Kidney epithelial cell (primary cell): ENCODE results near the gene TARP.

Experiments
- DNase-seq: peaks from one replicate; pipeline ENCODE4 v3.0.0-alpha.2; 2010; ENCODE audit warnings: low read depth
- H3K27me3 ChIP-seq: 2 replicates; pipeline ENCODE4 v1.6.0; 2011; ENCODE audit warnings: low read length; ENCODE audit not compliant: control insufficient read depth, insufficient read depth
- H3K36me3 ChIP-seq: 2 replicates; pipeline ENCODE4 v1.5.1; 2011; ENCODE audit warnings: low read length; ENCODE audit not compliant: control insufficient read depth, insufficient read depth
- H3K4me3 ChIP-seq: 2 replicates; pipeline ENCODE4 v1.5.1; 2011; ENCODE audit warnings: low read depth, mild to moderate bottlenecking, control low read depth, low read length
- TF ChIP-seq, protein P1 (sequence below): IDR thresholded peaks from 2 replicates; pipeline ENCODE4 v1.5.1; 2011; ENCODE audit warnings: mild to moderate bottlenecking, moderate library complexity, low read length, control low read depth, inconsistent platforms; ENCODE audit not compliant: insufficient read depth, poor library complexity, severe bottlenecking

The TARP gene

DNA sequence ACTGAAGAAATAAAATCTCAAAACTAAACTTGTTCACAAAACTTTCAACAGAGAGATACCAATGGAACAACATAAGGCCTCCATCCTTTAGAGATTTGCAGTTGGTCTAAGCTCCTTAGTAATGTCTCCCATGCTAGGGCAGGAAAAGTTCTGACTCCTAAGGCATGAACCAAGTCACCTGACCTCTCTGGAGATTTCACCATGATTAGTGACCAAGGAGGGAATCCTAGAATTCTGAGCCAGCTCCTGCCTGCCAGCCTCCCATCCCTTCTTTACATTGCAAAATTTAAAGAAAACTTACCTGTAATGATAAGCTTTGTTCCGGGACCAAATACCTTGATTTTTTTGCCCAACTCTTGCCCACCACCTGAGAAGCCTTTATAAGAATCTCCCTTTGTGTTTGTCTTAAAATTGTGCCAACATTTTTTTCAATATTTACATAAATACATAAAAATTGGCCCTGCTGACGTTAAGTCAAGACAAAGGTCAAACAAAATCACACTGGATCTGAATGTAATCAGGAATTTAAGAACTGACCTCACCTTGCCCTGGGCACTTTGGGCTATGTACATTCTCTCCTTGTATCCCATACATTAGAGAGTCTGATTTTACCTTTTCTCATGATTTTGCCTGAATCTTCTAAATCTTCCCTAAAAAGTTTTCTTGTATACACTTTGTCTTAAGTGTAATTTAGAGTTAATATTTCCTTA is at the start of gene TARP:
Gene TARP (minus strand): TSS at position 351 of the 710 bp plus-strand sequence.
- H3K36me3 ChIP-seq, result no peaks in the 10 kb centered on the region
- H3K27me3 ChIP-seq, result no peaks in the 10 kb centered on the region
- no peak for DNase-seq
- TF ChIP-seq, protein P1, sequence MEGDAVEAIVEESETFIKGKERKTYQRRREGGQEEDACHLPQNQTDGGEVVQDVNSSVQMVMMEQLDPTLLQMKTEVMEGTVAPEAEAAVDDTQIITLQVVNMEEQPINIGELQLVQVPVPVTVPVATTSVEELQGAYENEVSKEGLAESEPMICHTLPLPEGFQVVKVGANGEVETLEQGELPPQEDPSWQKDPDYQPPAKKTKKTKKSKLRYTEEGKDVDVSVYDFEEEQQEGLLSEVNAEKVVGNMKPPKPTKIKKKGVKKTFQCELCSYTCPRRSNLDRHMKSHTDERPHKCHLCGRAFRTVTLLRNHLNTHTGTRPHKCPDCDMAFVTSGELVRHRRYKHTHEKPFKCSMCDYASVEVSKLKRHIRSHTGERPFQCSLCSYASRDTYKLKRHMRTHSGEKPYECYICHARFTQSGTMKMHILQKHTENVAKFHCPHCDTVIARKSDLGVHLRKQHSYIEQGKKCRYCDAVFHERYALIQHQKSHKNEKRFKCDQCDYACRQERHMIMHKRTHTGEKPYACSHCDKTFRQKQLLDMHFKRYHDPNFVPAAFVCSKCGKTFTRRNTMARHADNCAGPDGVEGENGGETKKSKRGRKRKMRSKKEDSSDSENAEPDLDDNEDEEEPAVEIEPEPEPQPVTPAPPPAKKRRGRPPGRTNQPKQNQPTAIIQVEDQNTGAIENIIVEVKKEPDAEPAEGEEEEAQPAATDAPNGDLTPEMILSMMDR, result no peak
- H3K4me3 ChIP-seq, result no peak within 1 kb of the TSS

DNA sequence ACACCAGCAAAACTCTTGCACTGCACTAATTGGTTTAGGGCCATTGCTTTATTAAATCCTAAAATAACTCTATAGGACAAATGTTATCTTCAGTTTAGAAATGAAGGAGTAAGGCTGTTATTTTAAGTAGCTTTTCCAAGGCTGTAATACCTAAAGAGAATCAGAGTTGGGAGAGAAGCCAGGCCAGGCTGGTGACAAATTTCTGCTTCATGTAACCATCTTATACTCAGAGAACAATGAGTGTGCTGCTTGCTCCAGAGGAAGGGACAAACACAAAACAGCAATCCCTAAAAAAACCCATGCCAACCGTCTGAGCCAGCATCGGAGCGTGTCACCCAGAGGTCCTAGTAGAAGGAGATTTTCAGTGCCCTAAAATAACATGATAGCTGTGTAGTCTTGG is 49.7 kb upstream of the TARP start:
- Histone ChIP-seq H3K36me3 (no peaks in the 10 kb centered on the region), H3K4me3 (no peak overlapping the region), H3K27me3 (no peaks in the 10 kb centered on the region)
- no peak for DNase-seq
- TF ChIP-seq, protein P1, result no peak

DNA sequence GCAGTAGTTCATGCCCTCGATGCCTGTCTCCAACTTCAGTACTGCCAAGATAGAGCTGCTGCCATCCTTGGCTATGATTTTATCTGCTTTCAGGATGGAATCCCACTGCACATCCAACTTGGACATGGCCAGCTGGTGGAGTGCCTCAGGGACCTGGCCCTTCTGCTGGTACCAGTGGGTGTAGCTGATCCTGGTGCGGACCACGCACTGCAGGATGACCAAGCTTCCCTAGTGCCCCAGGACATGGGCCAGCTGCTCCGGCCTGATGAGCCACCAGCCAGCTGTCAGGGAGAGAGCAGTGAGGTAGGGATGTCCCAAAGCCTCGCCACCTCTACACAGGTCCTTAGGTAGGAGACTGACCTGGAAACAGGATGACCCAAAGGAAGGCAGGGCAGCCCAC is 49.0 kb upstream of the TARP start:
- Histone ChIP-seq H3K4me3 (no peak overlapping the region), H3K36me3 (no peaks in the 10 kb centered on the region), H3K27me3 (no peaks in the 10 kb centered on the region)
- DNase-seq, result no peak
- TF ChIP-seq, protein P1, result no peak

DNA sequence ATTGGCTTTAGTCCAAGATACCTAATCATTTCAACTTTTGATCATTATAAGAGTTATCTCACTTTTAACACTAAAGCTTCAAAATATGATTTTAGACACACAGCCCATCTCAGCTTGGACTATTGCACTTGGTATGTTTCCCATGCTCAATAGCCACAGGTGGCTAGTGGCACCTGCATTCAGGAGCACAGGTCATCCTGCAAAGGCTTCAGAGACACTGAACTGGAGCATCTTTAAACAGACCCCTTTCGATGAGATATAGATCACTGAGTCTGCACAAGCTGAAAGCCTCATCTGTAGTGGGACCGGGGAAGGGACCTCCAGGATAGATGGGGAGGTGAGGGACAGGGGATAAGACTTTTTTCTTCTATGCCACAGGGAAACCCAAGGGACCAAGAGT is 48.5 kb upstream of the TARP start:
- no peaks in the 10 kb centered on the region for H3K27me3 ChIP-seq
- H3K4me3 ChIP-seq, result no peak overlapping the region

DNA sequence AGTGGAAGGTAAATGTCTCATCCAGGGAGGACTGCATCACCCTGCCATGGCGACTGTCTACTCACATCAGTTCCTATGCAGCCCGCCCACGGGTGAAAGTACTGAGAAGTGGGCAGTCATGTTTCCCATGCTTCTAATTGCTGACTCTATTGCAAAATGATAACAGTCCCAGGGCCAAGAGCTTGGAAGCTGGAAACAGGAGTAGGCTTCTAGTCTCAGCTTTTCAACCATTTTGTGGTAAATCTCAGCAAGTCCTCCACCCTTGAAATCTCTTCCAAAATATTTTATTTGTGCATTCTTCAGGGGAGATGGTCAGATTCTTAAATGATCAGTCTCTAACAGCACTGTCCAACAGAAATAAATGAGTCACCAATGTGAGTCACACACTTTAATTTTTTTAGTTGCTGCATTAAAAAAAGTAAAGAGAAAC is 48.1 kb upstream of the TARP start:
- Histone ChIP-seq H3K27me3 (no peaks in the 10 kb centered on the region), H3K36me3 (no peaks in the 10 kb centered on the region), H3K4me3 (no peak overlapping the region)
- DNase-seq, result no peak
- TF ChIP-seq, protein P1, result no peak

More for the DNA sequence above, 48.5 kb upstream of the TARP start:
- no peaks in the 10 kb centered on the region for H3K36me3 ChIP-seq
- DNase-seq, result no peak
- TF ChIP-seq, protein P1, result no peak

DNA sequence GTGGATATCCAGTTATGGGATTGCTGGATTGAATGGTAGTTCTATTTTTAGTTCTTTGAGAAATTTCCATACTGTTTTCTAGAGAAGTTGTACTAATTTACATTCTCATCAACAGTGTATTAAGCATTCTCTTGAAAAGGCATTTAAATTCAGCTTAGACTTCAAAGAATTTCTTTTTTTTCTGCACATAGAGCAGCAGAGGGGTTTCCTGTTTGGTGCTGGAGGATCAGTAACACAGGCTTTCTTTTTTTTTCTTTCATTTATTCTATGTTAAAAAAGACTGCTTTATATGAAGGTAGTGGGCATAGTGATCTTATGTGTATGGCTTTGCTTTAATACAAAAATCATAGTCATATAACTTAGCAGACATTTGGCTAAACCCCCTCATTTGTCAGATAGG is 47.6 kb upstream of the TARP start:
- TF ChIP-seq, protein P1, result no peak
- no peaks in the 10 kb centered on the region for H3K27me3 ChIP-seq
- no peak for DNase-seq
- H3K4me3 ChIP-seq, result no peak overlapping the region
- no peaks in the 10 kb centered on the region for H3K36me3 ChIP-seq
